K562 (cell line): Measurements from ENCODE around the gene RTL5. TPM values are rescaled to one million over a fixed set of nuclear protein-coding genes. Genes with fewer than 3 reads are reported as not detected.

Source experiments
- ATAC-seq: fragments of 200-7000 bp; cut with Tn5 transposase; 3 replicates; pipeline ENCODE4 v1.9.1; 2020; ENCODE audit warnings: moderate library complexity
- BruUV-seq: library from RNA; stranded (reverse); fragments of 400-500 nt; replicated peaks from 2 replicates; lab custom pipeline; 2021; lab: Mats Ljungman, UMichigan
- CTCF ChIA-PET: fragments of 300-600 bp; formaldehyde crosslinking; extraction: SDS; loops from one replicate; lab custom pipeline; 2021; ENCODE audit warnings: low intra/inter-chr PET ratio; lab: Yijun Ruan, JAX
- POLR2A ChIA-PET: fragments of 300-600, 350-650 bp; sonication (Branson Sonifier 250); formaldehyde crosslinking; extraction: SDS; loops from one replicate; lab custom pipeline; 2021; ENCODE audit warnings: antibody characterized with exemption, inconsistent platforms; lab: Yijun Ruan, JAX
- DNase-seq, 4 experiments: peaks; one replicate each; pipeline versions ENCODE4 v3.0.0 to v3.0.0-alpha.2; 2011 to 2018; ENCODE audit warnings: low spot score in 3 of 4, mixed read lengths in 3 of 4; ENCODE audit errors: extremely low read depth in 1 of 4
- FAIRE-seq: peaks from 2 replicates; lab custom pipeline; 2011; peaks lifted over from hg19 to GRCh38; lab: Jason Lieb, UNC
- H2AFZ ChIP-seq: 2 replicates; pipeline ENCODE4 v1.6.0; 2011; ENCODE audit warnings: low read depth, low read length, control low read depth, inconsistent platforms
- H3K27ac ChIP-seq: fragments of 200-600 bp; 3 replicates; pipeline ENCODE4 v1.8.0; 2011; ENCODE audit warnings: low read depth, mild to moderate bottlenecking, control low read depth, inconsistent platforms, low read length, moderate library complexity, mixed read lengths; ENCODE audit errors: extremely low read depth
- H3K27me3 ChIP-seq, 2 experiments: fragments of 300-600 bp in 1 of 2; 2 replicates in 1 of 2; 3 replicates in 1 of 2; pipeline versions ENCODE4 v1.6.0 to v1.8.0; 2011; ENCODE audit warnings: inconsistent platforms in 2 of 2, low read length in 2 of 2, mild to moderate bottlenecking in 1 of 2, mixed read lengths in 1 of 2, moderate library complexity in 1 of 2; ENCODE audit not compliant: control insufficient read depth in 2 of 2, insufficient read depth in 2 of 2
- H3K36me3 ChIP-seq: fragments of 300-600 bp; 3 replicates; pipeline ENCODE4 v1.8.0; 2011; ENCODE audit warnings: mild to moderate bottlenecking, low read length, inconsistent platforms; ENCODE audit not compliant: control insufficient read depth, insufficient read depth
- H3K4me1 ChIP-seq, 2 experiments: fragments of 200-600 bp in 1 of 2; replicated peaks in 1 of 2; 2 replicates in 1 of 2; 3 replicates in 1 of 2; pipeline versions ENCODE4 v1.5.1 to v1.8.0; 2011; ENCODE audit warnings: inconsistent platforms in 2 of 2, low read length in 2 of 2, mild to moderate bottlenecking in 1 of 2, mixed read lengths in 1 of 2, moderate library complexity in 1 of 2; ENCODE audit not compliant: control insufficient read depth in 2 of 2, insufficient read depth in 2 of 2
- H3K4me2 ChIP-seq: 2 replicates; pipeline ENCODE4 v1.6.1; 2011; ENCODE audit warnings: low read length, control low read depth, inconsistent platforms, mixed read lengths; ENCODE audit not compliant: insufficient read depth
- H3K4me3 ChIP-seq: fragments of 200-600 bp; sonication (generic), shearing (Covaris generic); 2 replicates; pipeline ENCODE4 v1.5.1; 2016; ENCODE audit warnings: control low read depth, inconsistent platforms
- H3K79me2 ChIP-seq: fragments of 200-600 bp; 3 replicates; pipeline ENCODE4 v1.8.0; 2011; ENCODE audit warnings: low read length, inconsistent platforms; ENCODE audit not compliant: control insufficient read depth, insufficient read depth
- H3K9ac ChIP-seq, 2 experiments: 2 replicates each; pipeline versions ENCODE4 v1.6.0 to v1.6.1; 2011; ENCODE audit warnings: low read depth in 2 of 2, low read length in 2 of 2, control low read depth in 1 of 2, inconsistent platforms in 1 of 2, mild to moderate bottlenecking in 1 of 2, mixed read lengths in 1 of 2; ENCODE audit not compliant: insufficient read depth in 1 of 2
- H3K9me1 ChIP-seq: one replicate; pipeline ENCODE4 v1.6.0; 2011; ENCODE audit warnings: inconsistent platforms, mild to moderate bottlenecking, low read length, moderate library complexity; ENCODE audit not compliant: control insufficient read depth, insufficient read depth
- H3K9me3 ChIP-seq: replicated peaks from 2 replicates; pipeline ENCODE4 v1.5.1; 2011; ENCODE audit warnings: low read depth, low read length, inconsistent platforms; ENCODE audit not compliant: control insufficient read depth, insufficient read depth
- H4K20me1 ChIP-seq: replicated peaks from 2 replicates; pipeline ENCODE4 v1.6.1; 2011; ENCODE audit warnings: low read length, inconsistent platforms, mixed read lengths; ENCODE audit not compliant: control insufficient read depth, insufficient read depth
- DNMT1 ChIP-seq: fragments of 450-650 bp; IDR thresholded peaks from 2 replicates; pipeline ENCODE4 v1.6.1; 2016; ENCODE audit warnings: antibody characterized with exemption, mild to moderate bottlenecking
- E2F1 ChIP-seq: sonication (generic); formaldehyde crosslinking; IDR thresholded peaks from 2 replicates; pipeline ENCODE4 v1.8.1; 2023; ENCODE audit warnings: mild to moderate bottlenecking, missing genetic modification reagents, moderate library complexity
- EP400 ChIP-seq: fragments of 450-650 bp; IDR thresholded peaks from 2 replicates; pipeline ENCODE4 v1.6.1; 2017; ENCODE audit warnings: antibody characterized with exemption, mild to moderate bottlenecking, moderate library complexity
- HBP1 ChIP-seq: fragments of 450-650 bp; formaldehyde crosslinking; IDR thresholded peaks from 2 replicates; pipeline ENCODE4 v1.4.0; 2022; ENCODE audit warnings: missing genetic modification characterization
- HDGF ChIP-seq: fragments of 450-650 bp; IDR thresholded peaks from 2 replicates; pipeline ENCODE4 v1.6.1; 2016
- MAFK ChIP-seq: IDR thresholded peaks from 2 replicates; pipeline ENCODE4 v1.6.1; 2011; ENCODE audit warnings: low read length, improper control_type of control experiment
- MED1 ChIP-seq: sonication (generic); formaldehyde crosslinking; IDR thresholded peaks from 2 replicates; pipeline ENCODE4 v1.8.1; 2023; ENCODE audit warnings: missing genetic modification reagents, borderline replicate concordance
- NRF1 ChIP-seq, 2 experiments: fragments of 450-650 bp; IDR thresholded peaks in 1 of 2; conservative IDR thresholded peaks in 1 of 2; 2 replicates each; pipeline ENCODE4 v1.6.1; 2014; ENCODE audit warnings: mild to moderate bottlenecking in 2 of 2
- PHB2 ChIP-seq: fragments of 450-650 bp; IDR thresholded peaks from 2 replicates; pipeline ENCODE4 v1.6.1; 2017; ENCODE audit warnings: low read depth
- PML ChIP-seq: IDR thresholded peaks from 2 replicates; pipeline ENCODE4 v1.6.1; 2012; ENCODE audit warnings: low read length, inconsistent platforms
- STAG1 ChIP-seq: sonication (generic); formaldehyde crosslinking; IDR thresholded peaks from 2 replicates; pipeline ENCODE4 v1.5.0; 2020; ENCODE audit warnings: missing genetic modification reagents, borderline replicate concordance
- TBP ChIP-seq: optimal IDR thresholded peaks from 2 replicates; pipeline ENCODE3; 2011; ENCODE audit warnings: low read depth, low read length, improper control_type of control experiment
- ZEB2 ChIP-seq: fragments of 450-650 bp; IDR thresholded peaks from 2 replicates; pipeline ENCODE4 v1.6.1; 2016
- ZFP36 ChIP-seq: fragments of 150-350 bp; IDR thresholded peaks from 2 replicates; pipeline ENCODE4 v1.6.1; 2018; ENCODE audit warnings: low read length, low read depth; ENCODE audit not compliant: partially characterized antibody
- ZNF212 ChIP-seq: fragments of 450-650 bp; formaldehyde crosslinking; IDR thresholded peaks from 2 replicates; pipeline ENCODE4 v1.4.0; 2020; ENCODE audit warnings: mild to moderate bottlenecking
- WGBS: fragments of 100-300 bp; shearing (Covaris generic); methylation state at CpG from one replicate; pipeline ENCODE4 v1.1.6; 2016; ENCODE audit warnings: low coverage, mixed read lengths; ENCODE audit not compliant: insufficient coverage; ENCODE audit errors: missing lambda C conversion rate; 5-methylcytosine and 5-hydroxymethylcytosine counted together
- in situ Hi-C: fragments of 300-500 bp; cut with MboI; formaldehyde crosslinking; loops from 4 replicates; pipeline ENCODE4 v1.15.0; 2018; ENCODE audit warnings: inconsistent platforms, mixed read lengths
- intact Hi-C: fragments of 100-400 bp; cut with micrococcal nuclease; formaldehyde crosslinking; loops from 2 replicates; pipeline ENCODE4 v1.14.2; 2022
- polyA plus RNA-seq, 8 experiments: library from polyadenylated mRNA; depleted of rRNA in 4 of 8; stranded (reverse) in 5 of 8; unstranded in 3 of 8; fragments of >200 nt; fragmentation: Nextera tagmentation in 2 of 8; fragmentation: Illumina TruSeq in 1 of 8; extraction: Ambion mirVana in 2 of 8; extraction: Trizol in 1 of 8; gene quantifications; 2 replicates each; pipeline versions ENCODE4 v1.2.1 to v1.2.3, GENCODE V29; 2011 to 2014; ENCODE audit warnings: inconsistent platforms in 1 of 8, missing spikeins in 1 of 8
- total RNA-seq, 7 experiments: library from RNA; depleted of rRNA in 6 of 7; stranded (reverse); fragments of >200 nt in 6 of 7; fragmentation: Illumina TruSeq in 2 of 7; extraction: Trizol in 2 of 7; gene quantifications; 2 replicates each; pipeline versions ENCODE4 v1.2.1 to v1.2.3, GENCODE V29; 2011 to 2021; ENCODE audit warnings: low replicate concordance in 1 of 7
- TF ChIP-seq, protein P1 (sequence below): fragments of 450-650 bp; IDR thresholded peaks from 2 replicates; pipeline ENCODE4 v1.6.1; 2017; ENCODE audit warnings: mild to moderate bottlenecking, moderate library complexity

RTL5 gene
- total and polyA plus RNA-seq, 9 of the 15 experiments (the other 6 are each of a cell fraction or from before 2014, with no cell fraction given) = 0.03 TPM; not detected in 8

DNA sequence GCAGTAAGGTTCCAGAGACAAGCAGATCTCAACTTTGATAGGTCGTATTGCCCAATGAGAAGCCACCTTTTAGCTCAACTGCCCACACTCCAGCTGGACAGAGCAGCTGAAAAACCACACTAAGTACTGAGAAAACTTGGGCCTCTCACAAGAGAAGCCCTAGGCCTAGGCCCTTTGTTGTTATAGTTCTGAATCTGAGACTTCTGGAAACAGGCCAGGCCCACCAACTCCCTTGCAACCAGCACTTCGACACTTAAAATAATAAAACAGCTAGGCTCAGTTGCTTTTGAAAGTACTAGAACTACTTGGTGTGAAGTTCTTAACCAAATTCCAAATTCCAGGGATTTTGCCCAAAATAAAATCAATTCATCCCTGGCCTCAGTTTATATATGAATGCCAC, 13.5 kb upstream of the RTL5 start:
- Histone ChIP-seq H4K20me1 (no peaks in the 10 kb centered on the region), H3K9me3 (no peaks in the 10 kb centered on the region), H2AFZ (no peak overlapping the region), H3K4me3 (no peak overlapping the region), H3K4me1 (no peaks in the 10 kb centered on the region), H3K36me3 (no peaks in the 10 kb centered on the region), H3K4me2 (no peak overlapping the region), H3K27ac (no peak overlapping the region), H3K27me3 (peaks cover 3 to 27% of the 10 kb centered on the region in 2 experiments; a peak in 4 of 5 replicates), H3K79me2 (no peaks in the 10 kb centered on the region), H3K9ac (no peak overlapping the region)
- FAIRE-seq (no peak), ATAC-seq (no peak), DNase-seq (no peak)
- ChIA-PET POLR2A (no interaction called here), CTCF (no interaction called here)
- intact Hi-C loops (no loop called here), in situ Hi-C loops (no loop called here)
- 0% methylated on average over 1 of the region's 2 CpGs for WGBS
- no TSS peak for BruUV-seq
- no peak for TF ChIP-seq E2F1 (CRISPR knock-in tag)
- TF ChIP-seq HBP1 = no peak
- TF ChIP-seq, all 486 proteins: peak for 0
- H3K9me1 ChIP-seq = no peaks in the 10 kb centered on the region

- H3K36me3 ChIP-seq = no peaks in the 10 kb centered on the region
- H3K9me1 ChIP-seq = no peaks in the 10 kb centered on the region
- FAIRE-seq (no peak), ATAC-seq (no peak), DNase-seq (no peak)
- H3K4me2 ChIP-seq = no peak overlapping the region
- ChIA-PET CTCF (no interaction called here), POLR2A (interaction anchor here (1.1 kb wide), 1 partner anchor 12 kb away, joined by 5 read pairs; no protein-coding TSS in a partner anchor)
- H3K4me3 ChIP-seq = no peak overlapping the region
- no peak overlapping the region for H2AFZ ChIP-seq
- no TSS peak for BruUV-seq
- intact Hi-C loops = no loop called here
- in situ Hi-C loops = no loop called here
- H3K9me3 ChIP-seq = no peaks in the 10 kb centered on the region
- H3K27ac ChIP-seq = no peak overlapping the region
- no peaks in the 10 kb centered on the region for H4K20me1 ChIP-seq
- H3K4me1 ChIP-seq = no peaks in the 10 kb centered on the region
- H3K9ac ChIP-seq = no peak overlapping the region
- WGBS = 0% methylated on average over 2 of the region's 2 CpGs
- peaks cover 6 to 43% of the 10 kb centered on the region in 2 experiments; a peak in 3 of 5 replicates for H3K27me3 ChIP-seq
- H3K79me2 ChIP-seq = no peaks in the 10 kb centered on the region
- TF ChIP-seq ZFP36 (no peak), MAFK (no peak), PML (no peak), EP400 (no peak), STAG1 (CRISPR knock-in tag) (no peak), HDGF (no peak), NRF1 (conservative IDR thresholded peaks at IDR 0.05 in 1 of 2, IDR thresholded peaks at IDR 0.05 in 1 of 2) (no peak), ZNF212 (no peak), PHB2 (no peak), MED1 (CRISPR knock-in tag) (no peak), ZEB2 (no peak), TBP (no peak), DNMT1 (no peak)
- TF ChIP-seq, protein P1, sequence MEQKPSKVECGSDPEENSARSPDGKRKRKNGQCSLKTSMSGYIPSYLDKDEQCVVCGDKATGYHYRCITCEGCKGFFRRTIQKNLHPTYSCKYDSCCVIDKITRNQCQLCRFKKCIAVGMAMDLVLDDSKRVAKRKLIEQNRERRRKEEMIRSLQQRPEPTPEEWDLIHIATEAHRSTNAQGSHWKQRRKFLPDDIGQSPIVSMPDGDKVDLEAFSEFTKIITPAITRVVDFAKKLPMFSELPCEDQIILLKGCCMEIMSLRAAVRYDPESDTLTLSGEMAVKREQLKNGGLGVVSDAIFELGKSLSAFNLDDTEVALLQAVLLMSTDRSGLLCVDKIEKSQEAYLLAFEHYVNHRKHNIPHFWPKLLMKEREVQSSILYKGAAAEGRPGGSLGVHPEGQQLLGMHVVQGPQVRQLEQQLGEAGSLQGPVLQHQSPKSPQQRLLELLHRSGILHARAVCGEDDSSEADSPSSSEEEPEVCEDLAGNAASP = no peak
Observed at GRCh38 chrX:72143609-72143907, 11.8 kb upstream of the RTL5 start.
